Fibroblast of mammary gland (primary cell): ENCODE data around the gene PFDN2.

Experiments
- DNase-seq: peaks from one replicate; pipeline ENCODE4 v3.0.0-alpha.2; 2010; ENCODE audit warnings: low read depth
- H3K4me3 ChIP-seq: 2 replicates; pipeline ENCODE4 v1.5.1; 2011; ENCODE audit warnings: low read depth, mild to moderate bottlenecking, low read length, moderate library complexity; ENCODE audit not compliant: control insufficient read depth
- CTCF ChIP-seq: conservative IDR thresholded peaks from 2 replicates; pipeline ENCODE4 v1.5.1; 2011; ENCODE audit warnings: low read depth, low read length, inconsistent platforms; ENCODE audit not compliant: control insufficient read depth, insufficient read depth

PFDN2 gene

GRCh38 chr1:161139766-161140165 lies 21.9 kb upstream of the PFDN2 start:
- peak; percentile 55 for TF ChIP-seq CTCF
- peak; percentile 60 for DNase-seq
- no peak overlapping the region for H3K4me3 ChIP-seq

- DNase-seq, result no peak
- no peak overlapping the region for H3K4me3 ChIP-seq
- no peak for TF ChIP-seq CTCF
These were observed 20.6 kb upstream of the PFDN2 start for GRCh38 chr1:161138431-161138830.

- DNase-seq, result no peak
- TF ChIP-seq CTCF, result no peak
- no peak overlapping the region for H3K4me3 ChIP-seq
These were observed 20.0 kb upstream of the PFDN2 start for GRCh38 chr1:161137881-161138280.

GRCh38 chr1:161133220-161133740 lies 15.4 kb upstream of the PFDN2 start:
- peak overlapping the region; percentile 98 for H3K4me3 ChIP-seq
- TF ChIP-seq CTCF, result no peak
- peak; percentile 15 for DNase-seq

GRCh38 chr1:161132410-161133219 lies 14.8 kb upstream of the PFDN2 start, which contains the start of gene DEDD:
TSS of gene DEDD (minus strand) at chr1:161132667. CDS start at chr1:161124462, 8,205 bp downstream.
- peak; percentile 95 for DNase-seq
- TF ChIP-seq CTCF, result no peak
- peak within 1 kb of the TSS; percentile 98 for H3K4me3 ChIP-seq

GRCh38 chr1:161131523-161132409 lies 13.9 kb upstream of the PFDN2 start:
- no peak for TF ChIP-seq CTCF
- DNase-seq, result peak; percentile 29
- peak overlapping the region; percentile 98 for H3K4me3 ChIP-seq
